PC-9 (cell line): ENCODE data around the gene EVI5. TPM values are rescaled to one million over a fixed set of nuclear protein-coding genes. Genes with fewer than 3 reads are reported as not detected.

ENCODE experiments used
- BruUV-seq: library from RNA; stranded (reverse); fragments of 400-500 nt; replicated peaks from 2 replicates; lab custom pipeline; 2021; lab: Mats Ljungman, UMichigan
- CTCF ChIA-PET: fragments of 300-600 bp; sonication (Branson Sonifier 250); formaldehyde crosslinking; loops from one replicate; lab custom pipeline; 2022; ENCODE audit warnings: antibody characterized with exemption; lab: Charles Lee
- POLR2A ChIA-PET: fragments of 300-600 bp; sonication (Branson Sonifier 250); formaldehyde crosslinking; loops from one replicate; lab custom pipeline; 2022; ENCODE audit warnings: antibody characterized with exemption; ENCODE audit not compliant: unreplicated experiment; lab: Charles Lee
- DNase-seq, 2 experiments: peaks; one replicate each; pipeline versions ENCODE4 v3.0.0 to v3.0.0-alpha.2; 2015 to 2022; ENCODE audit warnings: mixed read lengths in 1 of 2
- H2AFZ ChIP-seq: fragments of 200-600 bp; sonication (generic); 2 replicates; pipeline ENCODE4 v1.8.1; 2017; ENCODE audit warnings: antibody characterized with exemption
- H3F3A ChIP-seq: fragments of 200-600 bp; sonication (generic); 2 replicates; pipeline ENCODE4 v1.8.1; 2017; ENCODE audit warnings: antibody characterized with exemption, mild to moderate bottlenecking, low read depth; ENCODE audit not compliant: insufficient read depth
- H3K27ac ChIP-seq: fragments of 200-600 bp; sonication (generic); 2 replicates; pipeline ENCODE4 v1.6.1; 2016; ENCODE audit warnings: mixed run types
- H3K27me3 ChIP-seq: fragments of 200-600 bp; sonication (generic); 2 replicates; pipeline ENCODE4 v1.6.1; 2016; ENCODE audit warnings: low read depth, mixed run types; ENCODE audit not compliant: insufficient read depth
- H3K36me3 ChIP-seq: fragments of 200-600 bp; sonication (generic); 2 replicates; pipeline ENCODE4 v1.6.1; 2016; ENCODE audit warnings: low read depth, mixed run types
- H3K4me1 ChIP-seq: fragments of 200-600 bp; sonication (generic); replicated peaks from 2 replicates; pipeline ENCODE4 v1.6.1; 2016; ENCODE audit warnings: mixed run types; ENCODE audit not compliant: insufficient read depth
- H3K4me2 ChIP-seq: fragments of 200-600 bp; sonication (generic); 2 replicates; pipeline ENCODE4 v1.6.1; 2017; ENCODE audit warnings: mixed run types
- H3K4me3 ChIP-seq: fragments of 200-600 bp; sonication (generic); 2 replicates; pipeline ENCODE4 v1.6.1; 2016; ENCODE audit warnings: mixed run types
- H3K79me2 ChIP-seq: fragments of 200-600 bp; sonication (generic); 2 replicates; pipeline ENCODE4 v1.6.1; 2017; ENCODE audit warnings: low read depth, mixed run types
- H3K9me2 ChIP-seq: fragments of 200-600 bp; sonication (generic); 2 replicates; pipeline ENCODE4 v1.8.1; 2017; ENCODE audit warnings: mild to moderate bottlenecking; ENCODE audit not compliant: insufficient read depth
- H3K9me3 ChIP-seq: fragments of 200-600 bp; sonication (generic); 2 replicates; pipeline ENCODE4 v1.8.1; 2016; ENCODE audit warnings: low read depth; ENCODE audit not compliant: insufficient read depth
- H4K20me1 ChIP-seq: fragments of 200-600 bp; sonication (generic); 2 replicates; pipeline ENCODE4 v1.8.1; 2017; ENCODE audit not compliant: insufficient read depth
- CTCF ChIP-seq: fragments of 200-600 bp; sonication (generic); conservative IDR thresholded peaks from 2 replicates; pipeline ENCODE4 v1.6.1; 2017; ENCODE audit warnings: mixed run types, antibody characterized with exemption, mild to moderate bottlenecking, moderate library complexity
- EZH2 ChIP-seq: fragments of 200-600 bp; sonication (generic); IDR thresholded peaks from 2 replicates; pipeline ENCODE4 v1.8.0; 2017; ENCODE audit warnings: antibody characterized with exemption, low read depth
- intact Hi-C: fragments of 100-400 bp; cut with micrococcal nuclease; formaldehyde crosslinking; loops from one replicate; pipeline ENCODE4 v1.10.0; 2022; ENCODE audit not compliant: unreplicated experiment
- total RNA-seq: library from RNA; stranded (reverse); gene quantifications from 2 replicates; pipeline ENCODE4 v1.2.3, GENCODE V29; 2021

The EVI5 gene
- total RNA-seq, 1 experiment from 2014 or later: 32.0 TPM

- DNase-seq: no peak
- BruUV-seq: no TSS peak
- Histone ChIP-seq H3K9me2 (0 out of 2 replicates have a peak, but pooled peaks cover 3% of the 10 kb centered on the region), H3K36me3 (no peaks in the 10 kb centered on the region), H3F3A (no peaks in the 10 kb centered on the region), H3K9me3 (no peaks in the 10 kb centered on the region), H2AFZ (no peak overlapping the region), H3K79me2 (no peaks in the 10 kb centered on the region), H4K20me1 (no peaks in the 10 kb centered on the region), H3K4me3 (no peak overlapping the region), H3K4me2 (no peak overlapping the region), H3K27ac (no peak overlapping the region), H3K27me3 (no peaks in the 10 kb centered on the region), H3K4me1 (no peaks in the 10 kb centered on the region)
- intact Hi-C loops: no loop called here
- CTCF ChIA-PET: no interaction called here
- POLR2A ChIA-PET: no interaction called here
- TF ChIP-seq CTCF: no peak
- TF ChIP-seq EZH2: no peak
Measured at GRCh38 chr1:92538413-92539061, 246.4 kb downstream of the EVI5 start.

GRCh38 chr1:92538048-92538412, 246.9 kb downstream of the EVI5 start:
- Histone ChIP-seq H3K36me3 (no peaks in the 10 kb centered on the region), H3K4me2 (no peak overlapping the region), H3K27ac (no peak overlapping the region), H3K9me2 (0 out of 2 replicates have a peak, but pooled peaks cover 3% of the 10 kb centered on the region), H2AFZ (no peak overlapping the region), H3K4me1 (no peaks in the 10 kb centered on the region), H3K4me3 (no peak overlapping the region), H3F3A (no peaks in the 10 kb centered on the region), H4K20me1 (no peaks in the 10 kb centered on the region), H3K79me2 (no peaks in the 10 kb centered on the region), H3K9me3 (no peaks in the 10 kb centered on the region), H3K27me3 (no peaks in the 10 kb centered on the region)
- intact Hi-C loops: no loop called here
- CTCF ChIA-PET: no interaction called here
- BruUV-seq: no TSS peak
- TF ChIP-seq EZH2 (no peak), CTCF (no peak)
- DNase-seq: no peak
- POLR2A ChIA-PET: no interaction called here

- no peak for DNase-seq
- no peak overlapping the region for H3K4me2 ChIP-seq
- TF ChIP-seq EZH2: no peak
- no peak for TF ChIP-seq CTCF
- ChIA-PET POLR2A (no interaction called here), CTCF (interaction anchor here (0.7 kb wide), 1 partner anchor 366 kb away, joined by 9 read pairs; no protein-coding TSS in a partner anchor)
- H3K79me2 ChIP-seq: no peaks in the 10 kb centered on the region
- H3K9me3 ChIP-seq: no peaks in the 10 kb centered on the region
- BruUV-seq: no TSS peak
- H4K20me1 ChIP-seq: no peaks in the 10 kb centered on the region
- H2AFZ ChIP-seq: no peak overlapping the region
- H3F3A ChIP-seq: no peaks in the 10 kb centered on the region
- H3K4me1 ChIP-seq: no peaks in the 10 kb centered on the region
- H3K36me3 ChIP-seq: no peaks in the 10 kb centered on the region
- no peak overlapping the region for H3K4me3 ChIP-seq
- H3K9me2 ChIP-seq: 0 out of 2 replicates have a peak, but pooled peaks cover 3% of the 10 kb centered on the region
- H3K27me3 ChIP-seq: no peaks in the 10 kb centered on the region
- intact Hi-C loops: no loop called here
- no peak overlapping the region for H3K27ac ChIP-seq
Measured at GRCh38 chr1:92536980-92537884, 247.7 kb downstream of the EVI5 start.
